Adipocyte (in vitro differentiated cells): ENCODE data around the gene HES7.

Experiments
- DNase-seq: peaks from one replicate; pipeline ENCODE4 v3.0.0-alpha.2; 2015; ENCODE audit warnings: low read depth
- H3K27me3 ChIP-seq: replicated peaks from 2 replicates; pipeline ENCODE4 v1.7.0; 2013; ENCODE audit warnings: mild to moderate bottlenecking, low read length, moderate library complexity; ENCODE audit not compliant: control insufficient read depth, insufficient read depth
- H3K36me3 ChIP-seq: 2 replicates; pipeline ENCODE4 v1.7.0; 2013; ENCODE audit warnings: low read length, mild to moderate bottlenecking, moderate library complexity; ENCODE audit not compliant: control insufficient read depth, insufficient read depth, severe bottlenecking
- H3K4me1 ChIP-seq: 2 replicates; pipeline ENCODE4 v1.7.0; 2013; ENCODE audit warnings: mild to moderate bottlenecking, low read length, moderate library complexity; ENCODE audit not compliant: control insufficient read depth, insufficient read depth
- H3K4me3 ChIP-seq: 2 replicates; pipeline ENCODE4 v1.7.0; 2013; ENCODE audit warnings: mild to moderate bottlenecking, low read length, moderate library complexity
- H3K9ac ChIP-seq: 2 replicates; pipeline ENCODE4 v1.7.0; 2013; ENCODE audit warnings: mild to moderate bottlenecking, low read length, moderate library complexity
- H3K9me3 ChIP-seq: 2 replicates; pipeline ENCODE4 v1.7.0; 2013; ENCODE audit warnings: mild to moderate bottlenecking, low read length, moderate library complexity; ENCODE audit not compliant: control insufficient read depth

Gene HES7

GRCh38 chr17:8140065-8141029, 16.4 kb upstream of the HES7 start:
- peaks cover 14% of the 10 kb centered on the region for H3K4me1 ChIP-seq
- DNase-seq: no peak
- H3K27me3 ChIP-seq: no peaks in the 10 kb centered on the region
- peak overlapping the region; percentile 42 for H3K9ac ChIP-seq
- H3K9me3 ChIP-seq: no peaks in the 10 kb centered on the region
- H3K36me3 ChIP-seq: peaks cover 68% of the 10 kb centered on the region
- no peak overlapping the region for H3K4me3 ChIP-seq

- Histone ChIP-seq H3K4me3 (peak overlapping the region; percentile 50), H3K9ac (peak overlapping the region; percentile 69), H3K4me1 (peaks cover 14% of the 10 kb centered on the region), H3K9me3 (no peaks in the 10 kb centered on the region), H3K27me3 (no peaks in the 10 kb centered on the region), H3K36me3 (peaks cover 53% of the 10 kb centered on the region)
- DNase-seq: peak; percentile 99
These were observed 14.9 kb upstream of the HES7 start for GRCh38 chr17:8138672-8139371.

GRCh38 chr17:8138374-8138671, 14.4 kb upstream of the HES7 start:
- DNase-seq: no peak
- Histone ChIP-seq H3K4me3 (peak overlapping the region; percentile 50), H3K9me3 (no peaks in the 10 kb centered on the region), H3K4me1 (peaks cover 14% of the 10 kb centered on the region), H3K36me3 (peaks cover 49% of the 10 kb centered on the region), H3K9ac (peak overlapping the region; percentile 69), H3K27me3 (no peaks in the 10 kb centered on the region)

- Histone ChIP-seq H3K36me3 (peaks cover 44% of the 10 kb centered on the region), H3K4me1 (peaks cover 14% of the 10 kb centered on the region), H3K9me3 (no peaks in the 10 kb centered on the region), H3K9ac (peak overlapping the region; percentile 69), H3K4me3 (peak overlapping the region; percentile 50), H3K27me3 (no peaks in the 10 kb centered on the region)
- DNase-seq: no peak
These were observed 13.9 kb upstream of the HES7 start for GRCh38 chr17:8137645-8138373.

- Histone ChIP-seq H3K4me3 (no peak overlapping the region), H3K9me3 (no peaks in the 10 kb centered on the region), H3K36me3 (peaks cover 6% of the 10 kb centered on the region), H3K27me3 (no peaks in the 10 kb centered on the region), H3K4me1 (peaks cover 5% of the 10 kb centered on the region), H3K9ac (no peak overlapping the region)
- DNase-seq: no peak
These were observed 10.0 kb upstream of the HES7 start for GRCh38 chr17:8133941-8134340.

- Histone ChIP-seq H3K9ac (no peak overlapping the region), H3K27me3 (no peaks in the 10 kb centered on the region), H3K4me1 (peaks cover 4% of the 10 kb centered on the region), H3K4me3 (no peak overlapping the region), H3K9me3 (no peaks in the 10 kb centered on the region), H3K36me3 (peaks cover 6% of the 10 kb centered on the region)
- no peak for DNase-seq
These were observed 9.5 kb upstream of the HES7 start for GRCh38 chr17:8133399-8133798.

- H3K36me3 ChIP-seq: no peaks in the 10 kb centered on the region
- H3K27me3 ChIP-seq: no peaks in the 10 kb centered on the region
- no peaks in the 10 kb centered on the region for H3K9me3 ChIP-seq
- H3K9ac ChIP-seq: no peak overlapping the region
- peaks cover 4% of the 10 kb centered on the region for H3K4me1 ChIP-seq
- H3K4me3 ChIP-seq: no peak overlapping the region
- no peak for DNase-seq
These were observed 8.0 kb upstream of the HES7 start for GRCh38 chr17:8131844-8132441.

GRCh38 chr17:8128125-8128784, 4.3 kb upstream of the HES7 start:
- Histone ChIP-seq H3K27me3 (peaks cover 10% of the 10 kb centered on the region), H3K36me3 (no peaks in the 10 kb centered on the region), H3K9ac (no peak overlapping the region), H3K9me3 (no peaks in the 10 kb centered on the region), H3K4me3 (no peak overlapping the region), H3K4me1 (peaks cover 35% of the 10 kb centered on the region)
- DNase-seq: no peak

- Histone ChIP-seq H3K4me3 (peak overlapping the region; percentile 86), H3K36me3 (no peaks in the 10 kb centered on the region), H3K9me3 (no peaks in the 10 kb centered on the region), H3K27me3 (peaks cover 10% of the 10 kb centered on the region), H3K4me1 (peaks cover 45% of the 10 kb centered on the region), H3K9ac (peak overlapping the region; percentile 70)
- peak; percentile 82 for DNase-seq
These were observed 2.7 kb upstream of the HES7 start for GRCh38 chr17:8126491-8127066.

GRCh38 chr17:8125947-8126490, 2.1 kb upstream of the HES7 start:
- no peaks in the 10 kb centered on the region for H3K9me3 ChIP-seq
- H3K9ac ChIP-seq: peak overlapping the region; percentile 70
- peaks cover 46% of the 10 kb centered on the region for H3K4me1 ChIP-seq
- H3K27me3 ChIP-seq: peaks cover 10% of the 10 kb centered on the region
- H3K4me3 ChIP-seq: peak overlapping the region; percentile 86
- peak; percentile 48 for DNase-seq
- no peaks in the 10 kb centered on the region for H3K36me3 ChIP-seq
